Gastroesophageal sphincter (tissue), 4 donors: ENCODE measurements around the gene BLTP3A. TPM values are rescaled to one million over a fixed set of nuclear protein-coding genes. Genes with fewer than 3 reads are reported as not detected.
"Not testable (repeated sequence)": the region's sequence is repeated elsewhere in the genome, so short reads cannot be mapped to it uniquely, and the experiment has no call there.

ENCODE experiments used
- ATAC-seq: fragments of 150-250 bp; one replicate; pipeline ENCODE4 v1.9.1; 2016; ENCODE audit warnings: mild to moderate bottlenecking, moderate library complexity
- H3K27ac ChIP-seq, 4 donors: fragments of 200-600 bp; sonication (generic) in 3 of 4; 1 replicate in 3 of 4; 2 replicates in 1 of 4; pipeline ENCODE4 v1.5.1; 2016 to 2019
- H3K27me3 ChIP-seq: fragments of 200-600 bp; sonication (generic); one replicate; pipeline ENCODE4 v1.5.1; 2019
- H3K36me3 ChIP-seq, 2 donors: fragments of 200-600 bp; sonication (generic); one replicate each; pipeline ENCODE4 v1.5.1; 2019; ENCODE audit warnings: control low read depth in 1 of 2
- H3K4me1 ChIP-seq, 3 donors: fragments of 200-600 bp; sonication (generic); 1 replicate in 2 of 3; 2 replicates in 1 of 3; pipeline ENCODE4 v1.5.1; 2016 to 2019; ENCODE audit warnings: control low read depth in 2 of 3
- H3K4me3 ChIP-seq, 2 donors: fragments of 200-600 bp; sonication (generic); one replicate each; pipeline ENCODE4 v1.5.1; 2019; ENCODE audit warnings: mild to moderate bottlenecking in 1 of 2, moderate library complexity in 1 of 2
- H3K9me3 ChIP-seq, 3 donors: fragments of 200-600 bp; sonication (generic); one replicate each; pipeline ENCODE4 v1.5.1; 2017 to 2019; ENCODE audit warnings: control low read depth in 2 of 3
- EP300 ChIP-seq: sonication (generic); formaldehyde crosslinking; IDR thresholded peaks from one replicate; pipeline ENCODE4 v1.6.1; 2017; ENCODE audit warnings: antibody characterized with exemption, mild to moderate bottlenecking
- POLR2A ChIP-seq, 2 donors: fragments of 450-650 bp; IDR thresholded peaks; one replicate each; pipeline ENCODE4 v1.6.1; 2017; ENCODE audit warnings: antibody characterized with exemption in 2 of 2, mild to moderate bottlenecking in 2 of 2, moderate library complexity in 1 of 2
- POLR2AphosphoS5 ChIP-seq: sonication (generic); formaldehyde crosslinking; IDR thresholded peaks from one replicate; pipeline ENCODE4 v1.6.1; 2017; ENCODE audit warnings: antibody characterized with exemption
- WGBS, 2 donors: methylation state at CpG; one replicate each; pipeline ENCODE4 v1.1.5; 2018; ENCODE audit warnings: low coverage in 1 of 2; 5-methylcytosine and 5-hydroxymethylcytosine counted together
- total RNA-seq, 4 donors: library from RNA; depleted of rRNA; stranded (reverse); fragments of >200 nt; gene quantifications; one replicate each; pipeline ENCODE4 v1.1.0, GENCODE V29; 2016
- TF ChIP-seq, protein P1 (sequence below), 4 experiments: fragments of 200-600 bp in 2 of 4; fragments of 450-650 bp in 2 of 4; sonication (generic) in 1 of 4; IDR thresholded peaks; one replicate each; pipeline ENCODE4 v1.5.1; 2017 to 2019; ENCODE audit warnings: antibody characterized with exemption in 4 of 4, mild to moderate bottlenecking in 2 of 4, moderate library complexity in 2 of 4

BLTP3A gene
- total RNA-seq, 4 donors from 2014 or later, result 6.4 to 11.8 (median 7.7) TPM

DNA sequence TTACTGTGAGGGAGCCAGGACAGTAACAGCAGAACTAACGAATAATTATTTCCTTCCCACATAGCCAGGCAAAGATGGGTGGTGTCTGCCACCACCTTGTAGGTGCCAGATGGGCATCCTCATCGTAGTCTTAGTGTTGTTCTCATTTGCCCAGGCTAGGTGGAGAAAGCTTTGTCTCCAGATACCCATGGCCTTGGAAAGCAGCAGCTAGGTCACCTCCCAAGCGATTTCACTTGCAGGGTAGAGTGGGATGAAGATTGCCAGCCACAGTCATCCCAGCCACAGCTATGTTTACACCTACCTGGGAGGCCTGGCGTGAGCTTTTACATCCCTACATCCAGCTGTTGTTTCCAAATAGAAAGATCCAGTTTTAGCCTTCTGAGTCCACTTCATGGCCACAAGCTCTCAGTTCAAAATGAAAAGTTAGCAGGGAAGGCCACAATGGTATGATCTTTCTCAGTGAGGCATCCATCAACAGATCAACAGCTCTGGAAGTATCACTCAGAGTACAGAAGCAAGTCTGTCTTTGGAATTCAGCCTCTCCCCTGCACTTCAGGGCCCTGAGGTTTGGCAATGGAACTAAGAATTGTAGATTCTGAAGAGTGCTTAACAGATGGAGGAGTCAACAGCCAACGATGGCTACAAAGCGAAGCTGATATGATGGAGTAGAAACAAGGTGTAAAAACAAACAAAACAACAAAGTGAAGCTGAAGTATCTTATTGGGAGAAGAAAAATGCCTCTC lies 45.6 kb upstream of the BLTP3A start:
- TF ChIP-seq POLR2AphosphoS5 (no peak), EP300 (no peak), POLR2A (IDR thresholded peaks at IDR 0.05) (no peak)
- TF ChIP-seq, protein P1, sequence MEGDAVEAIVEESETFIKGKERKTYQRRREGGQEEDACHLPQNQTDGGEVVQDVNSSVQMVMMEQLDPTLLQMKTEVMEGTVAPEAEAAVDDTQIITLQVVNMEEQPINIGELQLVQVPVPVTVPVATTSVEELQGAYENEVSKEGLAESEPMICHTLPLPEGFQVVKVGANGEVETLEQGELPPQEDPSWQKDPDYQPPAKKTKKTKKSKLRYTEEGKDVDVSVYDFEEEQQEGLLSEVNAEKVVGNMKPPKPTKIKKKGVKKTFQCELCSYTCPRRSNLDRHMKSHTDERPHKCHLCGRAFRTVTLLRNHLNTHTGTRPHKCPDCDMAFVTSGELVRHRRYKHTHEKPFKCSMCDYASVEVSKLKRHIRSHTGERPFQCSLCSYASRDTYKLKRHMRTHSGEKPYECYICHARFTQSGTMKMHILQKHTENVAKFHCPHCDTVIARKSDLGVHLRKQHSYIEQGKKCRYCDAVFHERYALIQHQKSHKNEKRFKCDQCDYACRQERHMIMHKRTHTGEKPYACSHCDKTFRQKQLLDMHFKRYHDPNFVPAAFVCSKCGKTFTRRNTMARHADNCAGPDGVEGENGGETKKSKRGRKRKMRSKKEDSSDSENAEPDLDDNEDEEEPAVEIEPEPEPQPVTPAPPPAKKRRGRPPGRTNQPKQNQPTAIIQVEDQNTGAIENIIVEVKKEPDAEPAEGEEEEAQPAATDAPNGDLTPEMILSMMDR (IDR thresholded peaks at IDR 0.05), result no peak
- Histone ChIP-seq H3K36me3 (no peaks in the 10 kb centered on the region), H3K9me3 (no peaks in the 10 kb centered on the region), H3K27ac (no peak overlapping the region), H3K4me3 (no peak overlapping the region), H3K27me3 (no peaks in the 10 kb centered on the region), H3K4me1 (no peaks in the 10 kb centered on the region)
- no peak for ATAC-seq
- 60 to 67% methylated on average over 2 to 4 of the region's 6 CpGs for WGBS, 2 donors

DNA sequence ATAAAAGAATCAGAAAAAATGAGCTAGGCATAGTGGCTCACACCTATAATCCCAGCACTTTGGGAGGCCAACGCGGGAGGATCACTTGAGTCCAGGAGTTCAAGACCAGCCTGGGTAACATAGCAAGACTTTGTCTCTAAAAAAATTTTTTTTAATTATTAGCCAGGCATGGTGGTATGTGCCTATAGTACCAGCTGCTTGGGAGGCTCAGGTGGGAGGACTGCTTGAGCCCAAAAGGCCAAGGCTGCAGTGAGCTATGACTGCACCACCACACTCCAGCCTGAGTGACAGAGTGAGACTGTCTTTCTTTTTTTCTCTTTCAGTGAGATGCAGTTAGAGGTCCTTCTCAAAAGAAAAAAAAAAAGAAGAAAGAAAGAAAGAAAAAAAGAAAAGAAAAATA lies 43.1 kb upstream of the BLTP3A start:
- H3K27ac ChIP-seq, result no peak overlapping the region
- no peak overlapping the region for H3K4me3 ChIP-seq
- no peaks in the 10 kb centered on the region for H3K27me3 ChIP-seq
- ATAC-seq, result no peak
- H3K36me3 ChIP-seq, result no peaks in the 10 kb centered on the region
- TF ChIP-seq, protein P1 (IDR thresholded peaks at IDR 0.05), result no peak
- no peak for TF ChIP-seq EP300
- H3K4me1 ChIP-seq, result no peaks in the 10 kb centered on the region
- no peaks in the 10 kb centered on the region for H3K9me3 ChIP-seq
- 86 to 95% methylated on average over 2 of the region's 2 CpGs for WGBS, 2 donors

DNA sequence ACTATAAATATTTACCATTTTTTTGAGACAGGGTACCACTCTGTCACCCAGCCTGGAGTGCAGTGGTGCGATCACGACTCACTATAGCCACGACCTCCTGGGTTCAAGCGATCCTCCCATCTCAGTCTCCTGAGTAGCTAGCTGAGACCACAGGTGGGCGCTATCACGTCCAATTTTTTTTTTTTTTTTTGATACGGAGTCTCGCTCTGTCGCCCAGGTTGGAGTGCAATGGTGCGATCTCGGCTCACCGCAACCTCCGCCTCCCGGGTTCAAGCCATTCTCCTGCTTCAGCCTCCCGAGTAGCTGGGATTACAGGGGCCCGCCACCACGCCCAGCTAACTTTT lies 35.4 kb upstream of the BLTP3A start:
- 45 to 50% methylated on average over 7 to 8 of the region's 17 CpGs for WGBS, 2 donors
- Histone ChIP-seq H3K4me1 (peaks cover 0 to 33% (median 5%) of the 10 kb centered on the region in 3 donors), H3K27ac (peak overlapping the region; percentile 90 to 96 (median 90)), H3K36me3 (peaks cover 0 to 15% of the 10 kb centered on the region in 2 donors), H3K4me3 (peak overlapping the region; percentile 57 to 58)
- not testable (repeated sequence) for ATAC-seq, H3K9me3 ChIP-seq, H3K27me3 ChIP-seq
- TF ChIP-seq, protein P1 (IDR thresholded peaks at IDR 0.05), result peak in 3 of 4 experiments; percentile 38 to 51 (median 39)

DNA sequence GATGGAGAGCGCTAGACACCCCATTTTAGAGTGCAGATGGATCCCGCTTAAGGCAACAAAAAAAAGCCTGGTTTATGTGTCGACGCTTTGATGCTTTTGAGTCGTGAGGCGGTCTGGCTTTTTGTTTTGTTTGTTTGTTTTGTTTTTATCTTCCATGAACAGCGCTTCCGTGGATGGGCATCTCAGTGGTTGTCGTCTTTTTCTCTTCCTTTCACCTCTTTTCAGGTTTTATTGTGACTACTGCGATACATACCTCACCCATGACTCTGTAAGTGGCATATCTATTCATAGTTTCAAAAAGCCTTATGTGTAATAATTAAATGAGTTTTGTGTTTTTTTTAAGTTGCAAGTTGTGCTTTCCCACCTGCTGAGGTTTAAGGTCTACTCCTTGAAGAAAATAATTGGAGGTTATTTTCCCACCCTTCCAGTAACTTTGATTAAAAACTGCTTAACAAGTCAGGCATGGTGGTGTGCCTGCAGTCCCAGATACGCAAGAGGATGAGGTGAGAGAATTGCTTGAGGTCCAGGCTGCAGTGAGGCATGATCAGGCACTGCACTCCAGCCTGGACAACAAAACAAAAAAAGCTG lies 34.1 kb upstream of the BLTP3A start:
- Histone ChIP-seq H3K36me3 (peaks cover 0 to 27% of the 10 kb centered on the region in 2 donors), H3K27ac (peak overlapping the region; percentile 90 to 96 (median 90)), H3K4me3 (peak overlapping the region; percentile 57 to 58), H3K27me3 (no peaks in the 10 kb centered on the region), H3K9me3 (no peaks in the 10 kb centered on the region), H3K4me1 (peaks cover 0 to 33% (median 5%) of the 10 kb centered on the region in 3 donors)
- no peak for TF ChIP-seq POLR2AphosphoS5
- TF ChIP-seq EP300, result no peak
- no peak for TF ChIP-seq POLR2A (IDR thresholded peaks at IDR 0.05)
- TF ChIP-seq, protein P1 (IDR thresholded peaks at IDR 0.05), result no peak
- no peak for ATAC-seq
- WGBS, 2 donors, result 6 to 7% methylated on average over 7 to 11 of the region's 11 CpGs

DNA sequence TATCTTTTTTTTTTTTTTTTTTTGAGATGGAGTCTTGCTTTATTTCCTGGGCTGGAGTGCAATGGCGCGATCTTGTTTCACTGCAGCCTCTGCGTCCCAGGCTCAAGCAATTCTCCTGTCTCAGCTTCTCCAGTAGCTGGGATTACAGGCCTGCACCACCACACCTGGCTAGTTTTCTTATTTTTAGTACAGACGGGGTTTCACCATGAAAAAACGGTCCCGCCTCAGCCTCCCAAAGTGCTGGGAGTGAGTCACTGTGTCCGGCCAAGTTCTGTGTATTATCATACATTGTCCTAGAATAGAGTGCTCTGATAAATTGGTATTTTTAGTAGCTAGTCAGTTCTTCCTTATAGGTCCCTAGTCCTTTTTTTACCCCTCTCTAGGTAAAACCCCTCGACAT lies 31.8 kb upstream of the BLTP3A start:
- H3K4me3 ChIP-seq, result no peak overlapping the region
- peaks cover 0 to 33% (median 5%) of the 10 kb centered on the region in 3 donors for H3K4me1 ChIP-seq
- no peak overlapping the region for H3K27ac ChIP-seq
- H3K36me3 ChIP-seq, result peaks cover 0 to 51% of the 10 kb centered on the region in 2 donors
- no peak for TF ChIP-seq POLR2AphosphoS5
- no peak for TF ChIP-seq EP300
- no peak for ATAC-seq
- H3K9me3 ChIP-seq, result no peaks in the 10 kb centered on the region
- WGBS, 2 donors, result 81 to 83% methylated on average over 7 to 8 of the region's 8 CpGs
- H3K27me3 ChIP-seq, result no peaks in the 10 kb centered on the region

DNA sequence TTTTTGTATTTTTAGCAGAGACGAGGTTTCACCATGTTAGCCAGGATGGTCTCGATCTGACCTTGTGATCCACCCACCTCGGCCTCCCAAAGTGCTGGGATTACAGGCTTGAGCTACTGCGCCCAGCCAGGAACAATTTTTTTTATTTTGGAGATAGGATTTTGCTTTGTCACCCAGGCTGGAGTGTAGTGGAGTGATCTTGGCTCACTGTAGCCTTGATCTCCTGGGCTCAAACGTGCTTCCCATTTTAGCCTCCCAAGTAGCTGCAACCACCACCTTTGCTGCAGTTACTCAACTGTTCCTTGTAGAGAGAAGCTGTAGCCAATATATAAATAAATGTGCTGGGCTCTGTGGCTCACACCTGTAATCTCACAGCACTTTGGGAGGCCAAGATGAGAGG lies 30.2 kb upstream of the BLTP3A start:
- H3K27ac ChIP-seq, H3K4me3 ChIP-seq, H3K27me3 ChIP-seq, ATAC-seq, H3K9me3 ChIP-seq: not testable (repeated sequence)
- 60 to 85% methylated on average over 1 to 5 of the region's 5 CpGs for WGBS, 2 donors
- peaks cover 0 to 26% (median 5%) of the 10 kb centered on the region in 3 donors for H3K4me1 ChIP-seq
- peaks cover 0 to 66% of the 10 kb centered on the region in 2 donors for H3K36me3 ChIP-seq
